ENCODE data around the gene RXFP2.

RXFP2 gene

DNA sequence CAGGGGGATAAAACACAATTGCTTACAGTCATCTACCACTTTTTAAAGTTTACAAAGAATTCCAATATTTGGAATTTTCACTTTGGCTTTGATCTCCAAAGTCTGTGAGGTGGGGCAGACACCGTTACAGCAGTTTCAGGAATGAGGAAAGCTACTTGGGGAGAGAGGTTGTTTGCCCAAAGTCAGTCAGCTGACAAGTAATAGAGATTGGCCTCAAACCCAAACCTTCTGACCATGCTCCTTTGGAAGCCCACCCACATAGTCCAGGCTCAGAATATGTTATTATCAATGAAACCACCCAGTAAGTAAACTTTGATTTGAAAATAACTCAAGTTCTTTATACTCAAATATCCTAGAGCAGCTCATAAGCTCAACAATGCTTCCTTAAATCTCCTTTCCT is 29.0 kb downstream of the RXFP2 start:
- H3K9me3 ChIP-seq (ENCODE audit: control insufficient read depth, low read length): no peaks in the 10 kb centered on the region
- peaks cover 45% of the 10 kb centered on the region for H3K4me1 ChIP-seq (ENCODE audit: control insufficient read depth, insufficient read depth, low read length)
- no peaks in the 10 kb centered on the region for H3K27me3 ChIP-seq (replicated peaks; ENCODE audit: control insufficient read depth, insufficient read depth, low read length)
- no peaks in the 10 kb centered on the region for H3K36me3 ChIP-seq (ENCODE audit: control insufficient read depth, insufficient read depth, low read length, severe bottlenecking)
- peak overlapping the region; percentile 74 for H3K9ac ChIP-seq (ENCODE audit: low read length)
- no peak overlapping the region for H3K4me3 ChIP-seq (ENCODE audit: low read length)
- no peak for DNase-seq (ENCODE audit: low read depth)

- Histone ChIP-seq H3K4me1 (ENCODE audit: control insufficient read depth, insufficient read depth, low read length) (peaks cover 57% of the 10 kb centered on the region), H3K4me3 (ENCODE audit: low read length) (no peak overlapping the region), H3K9ac (ENCODE audit: low read length) (no peak overlapping the region), H3K36me3 (ENCODE audit: control insufficient read depth, insufficient read depth, low read length, severe bottlenecking) (no peaks in the 10 kb centered on the region), H3K27me3 (replicated peaks; ENCODE audit: control insufficient read depth, insufficient read depth, low read length) (no peaks in the 10 kb centered on the region), H3K9me3 (ENCODE audit: control insufficient read depth, low read length) (no peaks in the 10 kb centered on the region)
- no peak for DNase-seq (ENCODE audit: low read depth)
These were observed 30.2 kb downstream of the RXFP2 start for GRCh38 chr13:31769575-31769974.

DNA sequence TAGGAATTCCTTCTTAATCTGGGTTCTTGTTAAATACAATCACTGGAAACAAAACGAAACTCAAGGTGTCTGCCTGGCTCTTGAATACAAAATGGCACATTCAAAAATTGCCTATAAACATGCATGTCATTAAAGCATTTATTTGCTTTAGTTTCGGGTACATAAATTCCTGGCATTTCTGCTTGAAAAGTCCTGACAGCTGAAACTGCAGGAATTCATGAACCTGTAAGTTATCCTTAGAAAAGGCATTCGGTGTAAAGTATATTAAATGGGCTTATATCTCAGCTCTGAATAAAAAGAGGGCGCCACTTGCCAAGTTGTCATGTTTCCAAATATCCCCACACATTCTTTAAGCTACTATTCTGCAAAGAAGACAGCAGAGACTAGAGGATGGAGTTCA is 32.9 kb downstream of the RXFP2 start:
- Histone ChIP-seq H3K9me3 (ENCODE audit: control insufficient read depth, low read length) (no peaks in the 10 kb centered on the region), H3K9ac (ENCODE audit: low read length) (no peak overlapping the region), H3K27me3 (replicated peaks; ENCODE audit: control insufficient read depth, insufficient read depth, low read length) (no peaks in the 10 kb centered on the region), H3K4me3 (ENCODE audit: low read length) (no peak overlapping the region), H3K4me1 (ENCODE audit: control insufficient read depth, insufficient read depth, low read length) (peaks cover 48% of the 10 kb centered on the region), H3K36me3 (ENCODE audit: control insufficient read depth, insufficient read depth, low read length, severe bottlenecking) (no peaks in the 10 kb centered on the region)
- no peak for DNase-seq (ENCODE audit: low read depth)

GRCh38 chr13:31773538-31773937 is 34.2 kb downstream of the RXFP2 start:
- Histone ChIP-seq H3K36me3 (ENCODE audit: control insufficient read depth, insufficient read depth, low read length, severe bottlenecking) (no peaks in the 10 kb centered on the region), H3K4me3 (ENCODE audit: low read length) (peak overlapping the region; percentile 14), H3K9me3 (ENCODE audit: control insufficient read depth, low read length) (no peaks in the 10 kb centered on the region), H3K27me3 (replicated peaks; ENCODE audit: control insufficient read depth, insufficient read depth, low read length) (no peaks in the 10 kb centered on the region), H3K9ac (ENCODE audit: low read length) (no peak overlapping the region), H3K4me1 (ENCODE audit: control insufficient read depth, insufficient read depth, low read length) (peaks cover 36% of the 10 kb centered on the region)
- DNase-seq (ENCODE audit: low read depth): peak; percentile 69

GRCh38 chr13:31774186-31774750 is 34.9 kb downstream of the RXFP2 start:
- no peak for DNase-seq (ENCODE audit: low read depth)
- no peaks in the 10 kb centered on the region for H3K36me3 ChIP-seq (ENCODE audit: control insufficient read depth, insufficient read depth, low read length, severe bottlenecking)
- peaks cover 32% of the 10 kb centered on the region for H3K4me1 ChIP-seq (ENCODE audit: control insufficient read depth, insufficient read depth, low read length)
- H3K27me3 ChIP-seq (replicated peaks; ENCODE audit: control insufficient read depth, insufficient read depth, low read length): no peaks in the 10 kb centered on the region
- no peaks in the 10 kb centered on the region for H3K9me3 ChIP-seq (ENCODE audit: control insufficient read depth, low read length)
- no peak overlapping the region for H3K9ac ChIP-seq (ENCODE audit: low read length)
- no peak overlapping the region for H3K4me3 ChIP-seq (ENCODE audit: low read length)

- Histone ChIP-seq H3K4me3 (ENCODE audit: low read length) (no peak overlapping the region), H3K36me3 (ENCODE audit: control insufficient read depth, insufficient read depth, low read length, severe bottlenecking) (no peaks in the 10 kb centered on the region), H3K27me3 (replicated peaks; ENCODE audit: control insufficient read depth, insufficient read depth, low read length) (no peaks in the 10 kb centered on the region), H3K9me3 (ENCODE audit: control insufficient read depth, low read length) (no peaks in the 10 kb centered on the region), H3K9ac (ENCODE audit: low read length) (peak overlapping the region; percentile 32), H3K4me1 (ENCODE audit: control insufficient read depth, insufficient read depth, low read length) (peaks cover 32% of the 10 kb centered on the region)
- DNase-seq (ENCODE audit: low read depth): no peak
These were observed 35.8 kb downstream of the RXFP2 start for GRCh38 chr13:31775148-31775547.

GRCh38 chr13:31775686-31776085 is 36.4 kb downstream of the RXFP2 start:
- Histone ChIP-seq H3K27me3 (replicated peaks; ENCODE audit: control insufficient read depth, insufficient read depth, low read length) (no peaks in the 10 kb centered on the region), H3K36me3 (ENCODE audit: control insufficient read depth, insufficient read depth, low read length, severe bottlenecking) (no peaks in the 10 kb centered on the region), H3K9ac (ENCODE audit: low read length) (peak overlapping the region; percentile 46), H3K4me1 (ENCODE audit: control insufficient read depth, insufficient read depth, low read length) (peaks cover 32% of the 10 kb centered on the region), H3K9me3 (ENCODE audit: control insufficient read depth, low read length) (no peaks in the 10 kb centered on the region), H3K4me3 (ENCODE audit: low read length) (no peak overlapping the region)
- DNase-seq (ENCODE audit: low read depth): no peak

DNA sequence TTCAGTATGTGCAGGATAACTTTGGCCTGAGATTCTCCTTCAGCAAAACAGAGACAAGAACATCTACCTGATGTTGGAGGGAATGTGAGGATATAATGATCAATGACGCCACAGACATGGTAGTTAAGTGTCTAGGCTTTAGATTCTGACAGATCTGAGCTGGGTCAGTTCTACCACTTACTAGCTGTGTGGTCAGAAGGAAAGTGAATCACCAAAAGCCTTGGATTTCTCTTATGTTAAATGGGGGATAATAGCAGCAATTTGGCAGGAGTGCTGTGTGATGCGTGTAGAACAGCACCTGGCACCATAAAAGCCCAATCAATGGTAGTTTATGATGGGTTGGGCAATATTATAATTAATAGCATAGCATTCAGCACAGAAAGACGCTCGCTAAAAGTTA is 41.7 kb downstream of the RXFP2 start:
- Histone ChIP-seq H3K9me3 (ENCODE audit: control insufficient read depth, low read length) (no peaks in the 10 kb centered on the region), H3K4me3 (ENCODE audit: low read length) (no peak overlapping the region), H3K36me3 (ENCODE audit: control insufficient read depth, insufficient read depth, low read length, severe bottlenecking) (no peaks in the 10 kb centered on the region), H3K4me1 (ENCODE audit: control insufficient read depth, insufficient read depth, low read length) (peaks cover 9% of the 10 kb centered on the region), H3K27me3 (replicated peaks; ENCODE audit: control insufficient read depth, insufficient read depth, low read length) (no peaks in the 10 kb centered on the region), H3K9ac (ENCODE audit: low read length) (no peak overlapping the region)
- DNase-seq (ENCODE audit: low read depth): no peak

GRCh38 chr13:31786011-31786410 is 46.7 kb downstream of the RXFP2 start:
- H3K36me3 ChIP-seq (ENCODE audit: control insufficient read depth, insufficient read depth, low read length, severe bottlenecking): no peaks in the 10 kb centered on the region
- no peak overlapping the region for H3K4me3 ChIP-seq (ENCODE audit: low read length)
- peaks cover 5% of the 10 kb centered on the region for H3K4me1 ChIP-seq (ENCODE audit: control insufficient read depth, insufficient read depth, low read length)
- no peak for DNase-seq (ENCODE audit: low read depth)
- H3K9me3 ChIP-seq (ENCODE audit: control insufficient read depth, low read length): no peaks in the 10 kb centered on the region
- no peak overlapping the region for H3K9ac ChIP-seq (ENCODE audit: low read length)
- no peaks in the 10 kb centered on the region for H3K27me3 ChIP-seq (replicated peaks; ENCODE audit: control insufficient read depth, insufficient read depth, low read length)

- Histone ChIP-seq H3K4me1 (ENCODE audit: control insufficient read depth, insufficient read depth, low read length) (peaks cover 22% of the 10 kb centered on the region), H3K4me3 (ENCODE audit: low read length) (no peak overlapping the region), H3K9me3 (ENCODE audit: control insufficient read depth, low read length) (no peaks in the 10 kb centered on the region), H3K36me3 (ENCODE audit: control insufficient read depth, insufficient read depth, low read length, severe bottlenecking) (no peaks in the 10 kb centered on the region), H3K27me3 (replicated peaks; ENCODE audit: control insufficient read depth, insufficient read depth, low read length) (no peaks in the 10 kb centered on the region), H3K9ac (ENCODE audit: low read length) (no peak overlapping the region)
- no peak for DNase-seq (ENCODE audit: low read depth)
These were observed 51.7 kb downstream of the RXFP2 start for GRCh38 chr13:31790992-31791391.

- Histone ChIP-seq H3K9me3 (ENCODE audit: control insufficient read depth, low read length) (no peaks in the 10 kb centered on the region), H3K4me3 (ENCODE audit: low read length) (no peak overlapping the region), H3K9ac (ENCODE audit: low read length) (peak overlapping the region; percentile 82), H3K27me3 (replicated peaks; ENCODE audit: control insufficient read depth, insufficient read depth, low read length) (no peaks in the 10 kb centered on the region), H3K4me1 (ENCODE audit: control insufficient read depth, insufficient read depth, low read length) (peaks cover 22% of the 10 kb centered on the region), H3K36me3 (ENCODE audit: control insufficient read depth, insufficient read depth, low read length, severe bottlenecking) (no peaks in the 10 kb centered on the region)
- peak; percentile 26 for DNase-seq (ENCODE audit: low read depth)
These were observed 53.9 kb downstream of the RXFP2 start for GRCh38 chr13:31793246-31793645.

GRCh38 chr13:31794452-31794851 is 55.1 kb downstream of the RXFP2 start:
- no peaks in the 10 kb centered on the region for H3K27me3 ChIP-seq (replicated peaks; ENCODE audit: control insufficient read depth, insufficient read depth, low read length)
- no peaks in the 10 kb centered on the region for H3K9me3 ChIP-seq (ENCODE audit: control insufficient read depth, low read length)
- peaks cover 22% of the 10 kb centered on the region for H3K4me1 ChIP-seq (ENCODE audit: control insufficient read depth, insufficient read depth, low read length)
- peak overlapping the region; percentile 82 for H3K9ac ChIP-seq (ENCODE audit: low read length)
- DNase-seq (ENCODE audit: low read depth): no peak
- no peaks in the 10 kb centered on the region for H3K36me3 ChIP-seq (ENCODE audit: control insufficient read depth, insufficient read depth, low read length, severe bottlenecking)
- H3K4me3 ChIP-seq (ENCODE audit: low read length): no peak overlapping the region

Measured in adipocyte (in vitro differentiated cells).